ENCODE data around the gene ROBO4. TPM values are rescaled to one million over a fixed set of nuclear protein-coding genes. Genes with fewer than 3 reads are reported as not detected.

ROBO4 gene
- total RNA-seq, 4 donors from 2014 or later: 4.8 to 31.8 (median 6.4) TPM

- Histone ChIP-seq H3K27ac (no peak overlapping the region), H3K9me3 (no peaks in the 10 kb centered on the region), H3K4me1 (no peaks in the 10 kb centered on the region), H3K27me3 (peaks cover 13% of the 10 kb centered on the region), H3K4me3 (no peak overlapping the region), H3K36me3 (no peaks in the 10 kb centered on the region)
- no peak for DNase-seq
- WGBS, 2 donors (ENCODE audit: low coverage in 1 of 2): 68 to 71% methylated on average over 4 of the region's 4 CpGs
- intact Hi-C loops (cut with DNase I; ENCODE audit: low total_unique reads) (no loop called here), in situ Hi-C loops (cut with MboI; ENCODE audit: low pct_ligation_motif_present in 1 of 4, low pct_unique_long_range_greater_than_20kb in 1 of 4, low sequenced_read_pairs in 3 of 4) (no loop called here)
- TF ChIP-seq EP300 (IDR thresholded peaks at IDR 0.05; ENCODE audit: low read depth) (no peak), POLR2A (IDR thresholded peaks at IDR 0.05) (no peak), POLR2AphosphoS5 (IDR thresholded peaks at IDR 0.05) (no peak), CTCF (IDR thresholded peaks at IDR 0.05) (no peak)
Observed at GRCh38 chr11:124934862-124935547, 37.3 kb upstream of the ROBO4 start.

GRCh38 chr11:124930799-124931198 is 33.1 kb upstream of the ROBO4 start:
- intact Hi-C loops (cut with DNase I; ENCODE audit: low total_unique reads): no loop called here
- Histone ChIP-seq H3K27ac (no peak overlapping the region), H3K4me1 (no peaks in the 10 kb centered on the region), H3K4me3 (no peak overlapping the region), H3K36me3 (no peaks in the 10 kb centered on the region), H3K27me3 (peaks cover 3% of the 10 kb centered on the region), H3K9me3 (no peaks in the 10 kb centered on the region)
- TF ChIP-seq POLR2AphosphoS5 (IDR thresholded peaks at IDR 0.05) (no peak), CTCF (IDR thresholded peaks at IDR 0.05) (no peak), POLR2A (IDR thresholded peaks at IDR 0.05) (no peak), EP300 (IDR thresholded peaks at IDR 0.05; ENCODE audit: low read depth) (no peak)
- DNase-seq: no peak
- WGBS, 2 donors (ENCODE audit: low coverage in 1 of 2): 30 to 37% methylated on average over 3 of the region's 3 CpGs
- in situ Hi-C loops (cut with MboI; ENCODE audit: low pct_ligation_motif_present in 1 of 4, low pct_unique_long_range_greater_than_20kb in 1 of 4, low sequenced_read_pairs in 3 of 4): no loop called here

GRCh38 chr11:124928942-124929665 is 31.4 kb upstream of the ROBO4 start:
- H3K27ac ChIP-seq: no peak overlapping the region
- intact Hi-C loops (cut with DNase I; ENCODE audit: low total_unique reads) (no loop called here), in situ Hi-C loops (cut with MboI; ENCODE audit: low pct_ligation_motif_present in 1 of 4, low pct_unique_long_range_greater_than_20kb in 1 of 4, low sequenced_read_pairs in 3 of 4) (no loop called here)
- H3K27me3 ChIP-seq: no peaks in the 10 kb centered on the region
- TF ChIP-seq POLR2AphosphoS5 (IDR thresholded peaks at IDR 0.05) (no peak), EP300 (IDR thresholded peaks at IDR 0.05; ENCODE audit: low read depth) (no peak)
- H3K36me3 ChIP-seq: no peaks in the 10 kb centered on the region
- no peaks in the 10 kb centered on the region for H3K9me3 ChIP-seq
- H3K4me1 ChIP-seq: no peaks in the 10 kb centered on the region
- DNase-seq: no peak
- WGBS, 2 donors (ENCODE audit: low coverage in 1 of 2): 47 to 55% methylated on average over 4 of the region's 4 CpGs
- no peak overlapping the region for H3K4me3 ChIP-seq

- no peaks in the 10 kb centered on the region for H3K36me3 ChIP-seq
- H3K27me3 ChIP-seq: no peaks in the 10 kb centered on the region
- H3K4me3 ChIP-seq: no peak overlapping the region
- H3K9me3 ChIP-seq: no peaks in the 10 kb centered on the region
- peaks cover 0 to 2% (median 0%) of the 10 kb centered on the region in 4 donors for H3K4me1 ChIP-seq
- TF ChIP-seq POLR2A (IDR thresholded peaks at IDR 0.05): no peak
- in situ Hi-C loops (cut with MboI; ENCODE audit: low pct_ligation_motif_present in 1 of 4, low pct_unique_long_range_greater_than_20kb in 1 of 4, low sequenced_read_pairs in 3 of 4) (no loop called here), intact Hi-C loops (cut with DNase I; ENCODE audit: low total_unique reads) (no loop called here)
- no peak overlapping the region for H3K27ac ChIP-seq
- no peak for DNase-seq
Observed at GRCh38 chr11:124923296-124923695, 25.6 kb upstream of the ROBO4 start.

- WGBS, 2 donors (ENCODE audit: low coverage in 1 of 2): 86 to 87% methylated on average over 1 to 4 of the region's 4 CpGs
- intact Hi-C loops (cut with DNase I; ENCODE audit: low total_unique reads) (no loop called here), in situ Hi-C loops (cut with MboI; ENCODE audit: low pct_ligation_motif_present in 1 of 4, low pct_unique_long_range_greater_than_20kb in 1 of 4, low sequenced_read_pairs in 3 of 4) (no loop called here)
- Histone ChIP-seq H3K27me3 (no peaks in the 10 kb centered on the region), H3K27ac (no peak overlapping the region), H3K4me1 (peaks cover 0 to 2% (median 0%) of the 10 kb centered on the region in 4 donors), H3K9me3 (no peaks in the 10 kb centered on the region), H3K36me3 (no peaks in the 10 kb centered on the region), H3K4me3 (no peak overlapping the region)
- no peak for DNase-seq
- TF ChIP-seq EP300 (IDR thresholded peaks at IDR 0.05; ENCODE audit: low read depth) (no peak), POLR2A (IDR thresholded peaks at IDR 0.05) (no peak), POLR2AphosphoS5 (IDR thresholded peaks at IDR 0.05) (no peak), CTCF (IDR thresholded peaks at IDR 0.05) (no peak)
Observed at GRCh38 chr11:124922831-124923230, 25.2 kb upstream of the ROBO4 start.
